Skin epidermis (tissue), 12 donors: Measurements from ENCODE around the gene NRIP3.
A peak's percentile ranks its signal among the peaks of the same experiment; 100 is the strongest.
"Not testable (repeated sequence)": the region's sequence is repeated elsewhere in the genome, so short reads cannot be mapped to it uniquely, and the experiment has no call there.

ENCODE experiments used
- H3K27ac ChIP-seq, 21 experiments: fragments of 200-600 bp; sonication (generic) in 11 of 21; one replicate each; pipeline ENCODE4 v1.5.0; 2020; ENCODE audit warnings: mild to moderate bottlenecking in 3 of 21, inconsistent platforms in 2 of 21, moderate library complexity in 2 of 21
- H3K4me3 ChIP-seq, 7 experiments: fragments of 200-600 bp; sonication (generic) in 2 of 7; one replicate each; pipeline ENCODE4 v1.5.0; 2020; ENCODE audit warnings: inconsistent platforms in 2 of 7, mild to moderate bottlenecking in 2 of 7, moderate library complexity in 1 of 7

Gene NRIP3

GRCh38 chr11:9017773-9018172 is 14.0 kb upstream of the NRIP3 start:
- no peak overlapping the region for H3K4me3 ChIP-seq
- peak overlapping the region in 2 of 21 experiments; percentile 9 to 21 for H3K27ac ChIP-seq

DNA sequence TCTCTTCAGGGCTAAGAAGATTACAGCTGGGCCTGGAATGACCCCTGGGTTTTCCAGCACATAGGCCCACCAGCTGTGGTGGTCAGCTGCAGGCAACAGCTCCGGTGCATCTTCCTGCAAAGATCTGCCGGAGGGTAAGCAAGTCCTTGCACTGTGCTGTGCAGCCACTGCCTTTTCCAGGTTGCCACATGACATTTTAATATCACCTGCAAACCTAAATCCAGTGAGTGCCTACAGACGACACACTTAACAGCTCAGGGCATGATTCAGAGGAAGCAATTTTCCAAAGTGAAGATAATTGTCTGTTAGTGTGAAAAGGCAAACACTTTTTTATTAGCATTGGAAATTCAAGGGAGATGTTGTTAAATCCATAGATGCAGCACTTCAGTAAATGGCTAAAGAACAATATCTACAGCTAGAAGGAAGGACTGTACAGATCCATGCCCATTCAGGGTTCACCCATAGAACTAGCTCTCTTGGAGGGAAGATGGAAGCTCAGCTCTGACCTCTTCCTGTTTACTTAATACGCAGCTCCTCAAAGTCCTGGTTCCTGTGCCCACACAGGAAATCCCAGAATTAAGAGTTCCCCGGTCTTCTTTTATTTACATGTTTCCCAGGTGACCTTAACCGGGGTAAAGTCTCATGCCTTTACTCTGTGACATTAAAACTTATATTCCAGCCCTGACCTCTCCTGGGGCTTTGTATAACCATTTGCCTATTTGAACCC is 13.3 kb upstream of the NRIP3 start:
- peak overlapping the region in 2 of 21 experiments; percentile 9 to 21 for H3K27ac ChIP-seq

DNA sequence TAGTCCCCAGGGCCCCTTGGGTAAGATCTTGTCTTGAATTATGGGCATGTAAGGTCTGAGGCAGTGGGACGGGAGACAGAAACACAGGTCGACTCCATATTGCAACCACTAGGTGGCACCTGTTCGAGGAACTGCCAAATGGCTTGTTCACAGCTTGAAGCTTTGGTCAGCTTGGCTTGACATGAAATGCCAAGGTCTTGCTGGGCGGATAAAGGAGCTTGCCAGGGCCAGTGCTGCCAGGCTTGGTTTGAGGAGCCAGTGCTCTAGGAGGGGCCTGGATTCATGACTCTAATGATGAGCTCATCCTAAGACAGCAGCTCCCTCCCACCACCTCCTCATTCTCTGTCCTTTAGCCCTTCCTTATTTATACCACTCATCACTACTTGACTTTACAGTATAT is 11.9 kb upstream of the NRIP3 start:
- Histone ChIP-seq H3K4me3 (no peak overlapping the region), H3K27ac (no peak overlapping the region)

More for the DNA sequence above, 13.3 kb upstream of the NRIP3 start:
- no peak overlapping the region for H3K4me3 ChIP-seq

- no peak overlapping the region for H3K27ac ChIP-seq
- no peak overlapping the region for H3K4me3 ChIP-seq
Measured at GRCh38 chr11:9014826-9015225, 11.0 kb upstream of the NRIP3 start.

DNA sequence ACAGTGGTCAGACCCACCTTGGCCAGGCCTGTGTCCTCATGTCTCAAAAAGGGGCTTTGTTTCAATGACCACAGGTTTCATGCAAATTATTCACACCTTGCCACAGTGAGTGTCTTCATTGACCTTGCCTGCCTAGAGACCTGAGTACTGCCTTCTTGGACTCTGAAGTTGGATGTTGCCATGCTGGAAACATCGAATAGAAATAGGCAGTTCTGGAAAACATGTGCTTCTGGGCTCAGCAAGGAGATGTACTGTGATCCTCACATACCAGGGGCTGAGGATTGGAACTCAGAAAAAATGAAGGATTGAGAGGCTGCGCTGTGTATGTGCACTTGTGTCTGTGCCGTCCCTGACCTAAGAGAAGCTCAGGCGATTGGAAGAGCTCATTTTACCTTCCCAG is 9.6 kb upstream of the NRIP3 start:
- no peak overlapping the region for H3K4me3 ChIP-seq
- H3K27ac ChIP-seq, result no peak overlapping the region

- H3K4me3 ChIP-seq, H3K27ac ChIP-seq: not testable (repeated sequence)
Measured at GRCh38 chr11:9009538-9009937, 5.7 kb upstream of the NRIP3 start.

DNA sequence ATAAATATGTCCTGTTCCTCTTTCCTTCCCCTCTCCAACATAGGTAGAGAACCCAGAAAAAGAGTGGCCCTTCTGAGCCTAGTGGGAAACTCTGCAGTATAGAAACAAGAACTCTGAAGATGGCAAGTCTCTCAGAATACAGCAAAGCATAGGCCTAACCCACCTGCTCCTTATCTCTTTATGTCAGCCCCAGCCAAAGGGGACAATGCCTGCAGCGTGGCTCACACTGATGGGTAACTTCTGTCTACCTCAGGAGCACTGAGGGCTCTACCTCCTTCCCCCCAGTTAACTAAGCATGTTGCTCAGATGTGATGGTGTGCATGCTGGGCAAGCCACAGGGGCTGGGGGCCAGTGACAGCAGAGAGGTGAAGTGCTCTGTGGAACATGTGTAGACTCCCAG is 4.9 kb upstream of the NRIP3 start:
- H3K27ac ChIP-seq, result no peak overlapping the region
- no peak overlapping the region for H3K4me3 ChIP-seq

DNA sequence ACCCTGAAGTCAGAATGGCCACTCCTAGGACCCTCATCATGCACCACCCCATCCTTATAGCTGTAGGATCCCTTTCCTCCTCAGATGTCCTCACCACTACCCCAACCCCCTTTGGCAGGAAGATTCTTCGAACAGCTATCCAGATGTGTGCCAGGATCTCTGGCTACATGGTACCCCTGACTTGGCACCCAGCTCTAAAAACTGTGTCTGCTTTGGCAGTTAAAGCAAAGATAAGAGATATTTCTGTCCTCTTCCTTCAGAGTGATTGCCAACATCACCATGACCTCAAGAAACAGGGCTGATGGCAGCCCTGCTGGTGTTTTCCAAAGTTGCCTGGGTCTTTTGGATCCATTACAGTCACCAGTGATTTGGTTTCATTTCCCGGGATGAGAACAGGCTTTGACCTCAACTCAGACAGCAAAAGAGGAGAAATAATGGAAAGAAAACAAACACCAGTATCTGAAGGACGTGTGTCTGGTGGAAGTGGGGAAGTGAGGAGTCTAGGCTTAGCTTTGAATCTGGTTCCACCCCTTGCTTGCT is 4.3 kb upstream of the NRIP3 start:
- Histone ChIP-seq H3K4me3 (no peak overlapping the region), H3K27ac (no peak overlapping the region)

DNA sequence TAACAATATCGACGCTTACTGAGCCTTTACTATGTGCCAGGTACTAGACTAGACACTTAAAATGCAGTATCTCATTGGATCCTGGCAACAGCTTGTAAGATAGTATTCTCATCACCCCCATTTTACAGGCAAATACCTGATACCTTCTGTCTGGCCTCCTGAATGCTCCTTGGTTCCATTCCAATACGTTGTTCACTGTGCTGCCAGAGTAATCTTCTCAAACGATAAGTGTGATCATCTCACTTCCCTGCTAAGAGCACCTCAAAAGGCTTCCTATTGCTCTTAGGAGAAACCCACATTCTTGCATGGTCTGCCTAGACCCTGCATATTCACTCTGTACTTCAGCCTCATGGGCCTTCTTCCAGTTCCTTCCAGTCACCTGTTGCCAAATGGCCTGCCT is 1.3 kb upstream of the NRIP3 start:
- Histone ChIP-seq H3K27ac (no peak overlapping the region), H3K4me3 (no peak overlapping the region)

DNA sequence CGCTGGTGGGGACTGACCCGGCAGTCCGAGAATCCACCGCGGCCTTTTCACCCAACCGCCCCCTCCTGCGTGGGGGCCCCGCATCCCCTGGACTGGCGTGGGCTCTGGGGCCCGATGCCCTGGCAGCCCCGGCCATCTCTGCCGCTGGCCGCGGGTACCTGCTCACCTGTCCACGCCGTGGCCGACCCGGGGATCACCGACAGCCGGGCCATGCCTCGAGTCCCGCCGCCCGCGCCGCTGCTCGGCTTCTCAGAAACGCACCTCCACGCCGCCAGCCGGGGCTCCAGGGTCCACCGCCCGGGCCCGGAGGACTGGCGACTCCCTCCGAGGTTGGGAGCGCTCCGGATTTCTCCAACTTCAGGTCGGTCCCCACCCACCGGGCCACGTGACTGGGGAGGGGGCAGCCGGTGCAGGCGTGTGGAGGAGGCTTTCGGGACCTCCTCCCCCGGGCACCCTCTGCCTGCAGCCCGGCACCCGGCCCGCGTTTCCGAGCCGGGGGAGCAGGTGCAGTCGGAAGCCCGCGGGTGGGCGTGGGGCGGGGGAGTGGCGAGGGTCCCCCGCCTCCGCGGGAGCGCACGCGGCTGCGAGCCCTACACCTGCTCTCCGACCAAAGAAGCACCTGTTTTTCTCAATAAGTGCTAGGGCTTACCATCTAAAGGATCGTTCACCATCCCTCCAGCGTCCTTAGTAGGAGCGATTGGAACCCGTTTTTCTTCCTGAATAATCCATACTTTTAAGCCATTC is 554 bp upstream of the NRIP3 start:
- H3K4me3 ChIP-seq, result peak overlapping the region; percentile 31 to 47 (median 39)
- peak overlapping the region in 2 of 21 experiments; percentile 4 to 50 for H3K27ac ChIP-seq

GRCh38 chr11:9002920-9003572 is 755 bp downstream of the NRIP3 start:
- H3K27ac ChIP-seq, result peak overlapping the region in 2 of 21 experiments; percentile 4 to 29

DNA sequence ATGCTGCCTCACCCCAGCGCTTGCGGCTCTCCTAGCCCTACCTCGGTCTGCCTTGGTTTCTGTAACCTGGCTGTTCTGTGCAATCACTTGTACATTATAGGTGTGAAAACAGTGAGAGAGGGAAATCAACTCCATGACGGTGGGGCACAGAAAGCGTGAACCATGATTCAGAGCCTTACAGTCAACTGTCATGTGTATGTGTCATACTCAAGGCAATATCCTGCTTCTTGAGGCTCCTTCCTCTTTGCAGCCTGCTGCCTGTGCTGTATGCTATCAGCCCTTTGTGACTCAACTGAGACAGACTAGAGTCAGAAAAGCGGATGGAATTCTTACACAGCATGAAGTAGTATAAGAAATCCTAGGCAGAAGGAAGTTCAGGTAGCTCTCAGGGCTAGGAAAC is 2.1 kb downstream of the NRIP3 start:
- Histone ChIP-seq H3K27ac (no peak overlapping the region), H3K4me3 (no peak overlapping the region)

More at GRCh38 chr11:9002920-9003572, 755 bp downstream of the NRIP3 start:
- H3K4me3 ChIP-seq, result peak overlapping the region; percentile 31 to 47 (median 39)

GRCh38 chr11:8998017-8998416 is 5.8 kb downstream of the NRIP3 start:
- H3K27ac ChIP-seq, result no peak overlapping the region
- H3K4me3 ChIP-seq, result no peak overlapping the region

DNA sequence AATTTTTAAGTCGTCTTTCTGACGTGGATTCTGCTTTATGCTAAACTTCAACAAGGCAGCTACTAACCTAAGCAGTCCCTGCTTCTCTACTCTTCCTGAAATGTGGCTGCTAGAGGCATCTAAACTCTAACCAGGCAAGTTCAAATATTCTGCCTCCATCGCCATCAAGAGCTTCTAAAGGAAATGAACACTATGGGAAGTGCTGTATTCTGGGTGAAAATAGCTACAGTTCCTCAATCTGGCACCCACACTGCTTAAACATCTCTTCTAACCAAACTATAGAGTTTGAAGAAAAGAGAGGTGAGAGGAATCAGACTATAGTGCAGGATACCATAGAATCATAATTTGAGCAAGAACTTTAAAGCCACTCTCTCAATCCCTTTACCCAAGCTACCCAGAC is 6.3 kb downstream of the NRIP3 start:
- Histone ChIP-seq H3K27ac (no peak overlapping the region), H3K4me3 (no peak overlapping the region)

DNA sequence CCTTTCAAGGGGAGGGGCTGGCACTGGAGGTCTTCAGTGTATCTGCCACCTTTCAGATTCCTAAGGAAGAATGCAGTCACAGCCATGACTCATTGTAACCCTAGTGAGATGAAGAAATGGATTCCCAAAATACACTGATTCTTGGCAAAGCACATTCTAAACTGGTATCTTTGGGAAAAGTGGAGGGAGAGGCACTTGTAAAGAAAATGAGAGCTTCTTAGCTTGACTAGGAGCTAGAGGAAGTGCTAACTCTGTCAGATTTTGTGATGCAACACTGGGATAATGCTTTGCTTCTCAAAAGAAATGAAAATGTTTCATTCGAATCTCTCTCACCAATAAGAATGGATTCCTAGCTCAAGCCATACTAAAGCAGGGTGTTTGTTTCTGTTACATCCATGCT is 14.3 kb downstream of the NRIP3 start:
- Histone ChIP-seq H3K4me3 (no peak overlapping the region), H3K27ac (no peak overlapping the region)

- no peak overlapping the region for H3K4me3 ChIP-seq
Measured at GRCh38 chr11:8988329-8989234, 15.2 kb downstream of the NRIP3 start.

DNA sequence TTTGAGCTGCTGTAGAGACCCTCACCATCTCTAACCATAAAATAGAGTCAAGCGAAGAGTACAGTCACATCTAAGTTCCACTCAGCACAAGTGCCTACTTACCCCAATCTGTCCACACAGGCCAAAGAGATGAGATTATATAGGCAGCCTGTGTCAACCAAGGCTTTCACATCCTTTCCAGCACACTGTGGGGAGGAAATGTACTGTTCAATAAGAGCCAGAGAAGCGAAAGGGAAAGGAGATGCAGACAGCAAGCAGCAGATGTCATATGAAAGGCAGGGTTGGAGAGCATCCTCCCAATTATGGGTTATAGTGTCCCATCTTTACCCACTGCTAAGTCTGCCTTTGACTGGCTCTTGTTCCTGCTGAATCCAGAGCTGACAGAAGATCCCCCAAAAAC is 16.4 kb downstream of the NRIP3 start:
- H3K4me3 ChIP-seq, result no peak overlapping the region
- H3K27ac ChIP-seq, result no peak overlapping the region

More at GRCh38 chr11:8988329-8989234, 15.2 kb downstream of the NRIP3 start:
- no peak overlapping the region for H3K27ac ChIP-seq

GRCh38 chr11:8986772-8987171 is 17.0 kb downstream of the NRIP3 start:
- not testable (repeated sequence) for H3K4me3 ChIP-seq, H3K27ac ChIP-seq

- no peak overlapping the region for H3K4me3 ChIP-seq
- H3K27ac ChIP-seq, result no peak overlapping the region
Measured at GRCh38 chr11:8985462-8985861, 18.3 kb downstream of the NRIP3 start.
